Measurements from ENCODE around the gene BDH1.
"Not testable (repeated sequence)": the region's sequence is repeated elsewhere in the genome, so short reads cannot be mapped to it uniquely, and the experiment has no call there.

BDH1 gene

DNA sequence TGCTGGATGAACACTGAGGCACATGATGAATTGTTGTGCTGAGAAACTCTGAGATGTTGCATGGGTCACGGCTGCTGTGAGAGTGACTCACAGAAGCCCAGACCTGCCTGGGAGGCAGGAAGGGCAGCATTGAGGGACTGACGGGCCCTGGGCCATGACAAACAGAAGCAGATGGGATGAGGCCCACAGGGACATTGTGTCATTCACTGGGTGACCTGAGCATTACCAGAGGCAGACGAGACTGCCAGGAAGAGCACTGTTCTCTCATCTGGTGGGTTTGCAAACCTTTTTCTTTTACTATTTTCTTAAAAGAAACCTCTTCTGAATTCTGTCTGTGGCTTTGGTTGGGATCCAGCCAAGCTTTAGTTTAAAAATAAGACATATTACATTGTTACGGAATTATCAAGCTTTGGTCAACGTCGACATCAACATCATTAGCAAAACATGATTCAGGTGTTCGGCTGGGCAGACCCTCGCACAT is 67.8 kb downstream of the BDH1 start:
- DNase-seq (ENCODE audit: low read depth in 3 of 3), result no peak

DNA sequence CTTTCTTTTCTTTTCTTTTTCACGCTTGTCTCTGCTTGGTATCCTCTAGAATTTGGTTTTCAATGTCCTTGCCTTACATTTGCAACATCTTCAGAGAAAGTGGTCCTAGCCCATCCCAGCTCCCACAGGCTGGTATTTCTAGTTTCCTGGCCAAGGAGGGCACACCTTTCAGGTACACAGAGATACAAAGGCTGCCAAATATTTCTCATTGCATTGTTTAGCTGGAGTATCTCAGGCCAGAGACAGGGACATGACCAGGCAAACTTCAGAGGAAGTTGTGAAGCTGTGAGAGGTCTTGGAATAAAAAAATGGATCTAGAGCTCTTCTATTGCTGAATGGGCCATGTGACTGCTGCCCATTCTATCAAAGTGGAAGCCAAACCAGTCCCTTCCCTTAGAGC is 68.9 kb downstream of the BDH1 start:
- DNase-seq (ENCODE audit: low read depth in 3 of 3), result no peak

DNA sequence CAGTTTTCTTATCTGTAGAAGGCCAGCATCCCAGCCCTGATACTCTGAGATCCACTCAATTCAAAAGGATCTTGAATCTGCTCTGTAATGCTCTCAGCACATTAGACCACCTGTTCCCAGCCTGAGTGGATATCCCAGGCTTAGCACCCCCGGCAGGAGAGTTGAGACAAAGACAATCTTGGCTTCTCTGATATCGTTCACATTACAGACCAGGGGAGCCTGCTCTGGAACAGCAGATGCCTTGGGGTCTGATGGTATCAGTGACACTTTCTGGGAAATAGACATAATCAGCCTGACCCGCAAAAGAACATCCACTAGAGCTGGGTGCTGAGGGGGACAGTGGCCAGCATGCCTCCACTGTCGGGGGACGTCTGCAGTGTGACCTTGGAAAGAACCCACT is 70.6 kb downstream of the BDH1 start:
- DNase-seq (ENCODE audit: low read depth in 3 of 3), result no peak

DNA sequence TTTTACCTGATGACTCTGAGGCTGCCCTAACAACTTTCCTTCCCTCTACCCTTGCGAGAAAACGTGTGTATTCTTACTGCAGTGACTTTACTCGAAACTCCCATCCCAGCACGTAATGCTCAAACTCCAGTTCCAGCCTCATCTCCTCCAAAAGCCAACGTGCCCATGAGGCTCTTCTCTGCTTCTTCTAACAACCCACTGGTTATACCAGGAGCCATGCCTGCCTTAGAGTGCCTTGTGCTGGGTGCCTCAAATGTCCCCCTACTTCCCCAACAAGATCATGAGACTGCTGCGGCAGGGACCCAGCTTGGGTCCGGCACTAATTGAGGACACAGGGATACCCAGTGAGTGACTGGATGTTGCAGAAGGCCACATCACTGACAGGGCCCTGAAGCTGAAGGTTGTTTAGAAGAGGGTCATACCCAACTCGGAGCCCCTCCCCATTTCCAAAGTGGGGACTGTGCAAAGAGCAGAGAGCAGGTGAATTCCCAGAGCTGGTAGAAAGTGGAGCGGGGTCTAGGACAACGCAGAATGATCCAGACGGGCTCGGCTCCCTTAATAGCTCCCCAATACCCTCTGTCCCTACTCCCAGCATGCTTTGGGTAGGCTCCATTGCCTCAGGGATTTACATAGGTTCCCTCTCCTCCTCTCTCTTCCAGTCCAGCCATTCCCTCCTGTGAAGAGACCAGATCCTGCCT is 71.4 kb downstream of the BDH1 start:
- DNase-seq (ENCODE audit: low read depth in 3 of 3), result no peak

DNA sequence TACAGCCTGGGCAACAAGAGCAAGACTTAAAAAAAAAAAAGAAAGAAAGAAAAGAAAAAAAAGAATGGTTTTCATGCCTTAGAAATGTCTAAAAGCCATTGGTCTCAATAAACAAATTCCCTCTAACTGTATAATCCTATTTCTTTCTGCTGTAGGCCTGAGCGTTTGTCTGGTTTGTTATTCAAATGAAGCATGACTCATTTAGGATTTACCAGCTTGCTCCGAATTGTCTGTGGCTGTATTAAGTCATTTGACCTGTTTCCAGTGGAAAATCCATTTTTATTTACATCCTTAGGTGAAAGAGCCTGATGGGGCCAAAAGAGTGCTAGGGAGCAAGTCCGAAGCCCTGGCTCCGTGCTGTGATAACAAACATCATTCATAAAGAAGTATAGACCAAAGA is 73.8 kb downstream of the BDH1 start:
- no peak for DNase-seq (ENCODE audit: low read depth in 3 of 3)

DNA sequence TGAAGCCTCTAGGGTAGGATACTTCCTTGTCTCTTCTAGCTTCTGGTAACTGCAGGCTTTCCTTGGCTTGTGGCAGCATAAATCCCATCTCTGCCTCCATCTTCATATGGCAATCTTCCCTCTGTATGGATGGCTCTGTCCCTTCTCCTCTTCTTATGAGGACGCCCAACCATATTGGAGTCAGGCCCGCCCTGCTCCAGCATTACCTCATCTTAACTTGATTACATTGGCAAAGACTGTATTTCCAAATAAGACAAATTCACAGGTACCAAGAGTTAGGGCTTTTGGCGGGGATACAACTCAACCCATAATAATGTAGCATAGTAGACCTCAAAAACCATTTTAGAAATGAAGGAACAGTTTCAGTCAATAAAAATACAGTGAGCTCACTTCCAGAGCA is 75.4 kb downstream of the BDH1 start:
- no peak for DNase-seq (ENCODE audit: low read depth in 3 of 3)

DNA sequence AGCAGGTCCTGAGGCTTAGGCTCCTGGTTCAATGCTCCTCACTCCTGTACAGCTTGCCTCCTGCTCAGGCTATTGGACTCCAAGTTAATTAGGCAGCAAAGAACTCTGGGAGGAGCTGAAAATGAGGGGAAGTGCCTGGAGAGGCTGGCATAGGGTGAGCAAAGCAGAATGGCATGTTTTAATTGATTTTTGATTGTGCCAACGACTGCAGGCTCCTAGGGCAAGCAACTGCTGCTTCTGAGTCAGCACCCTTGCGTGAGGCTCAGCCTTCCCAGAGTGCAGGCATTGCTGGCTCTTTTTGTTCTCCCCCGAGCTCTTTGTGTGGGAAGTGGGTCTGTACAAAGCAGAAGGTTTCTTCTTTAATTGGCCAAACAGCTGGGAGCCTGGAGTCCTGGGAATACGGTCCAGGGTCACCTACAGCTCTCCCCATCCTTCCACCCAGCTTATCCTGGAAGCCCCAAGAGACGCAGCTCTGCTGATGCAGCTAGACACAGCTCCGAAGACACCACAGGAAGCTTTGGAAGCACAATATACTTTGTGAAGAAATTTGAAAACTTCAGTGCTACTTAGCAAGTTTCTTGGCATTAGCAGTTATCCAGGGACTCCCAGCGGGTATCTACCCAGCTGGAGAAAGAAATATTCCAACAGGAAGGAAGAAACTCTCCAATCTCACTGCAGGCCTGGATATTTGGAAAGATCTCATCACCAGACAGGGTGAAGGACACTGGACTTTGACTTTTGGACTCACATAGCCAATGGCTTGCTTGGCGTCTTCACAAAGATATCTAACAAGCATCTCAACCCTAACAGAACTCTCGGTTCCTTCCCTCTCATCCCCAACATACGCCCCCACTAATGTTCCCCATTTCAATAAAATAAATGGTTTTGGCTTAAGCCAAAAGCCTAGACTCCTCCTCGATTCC is 76.8 kb downstream of the BDH1 start:
- no peak for DNase-seq (ENCODE audit: low read depth in 3 of 3)

DNA sequence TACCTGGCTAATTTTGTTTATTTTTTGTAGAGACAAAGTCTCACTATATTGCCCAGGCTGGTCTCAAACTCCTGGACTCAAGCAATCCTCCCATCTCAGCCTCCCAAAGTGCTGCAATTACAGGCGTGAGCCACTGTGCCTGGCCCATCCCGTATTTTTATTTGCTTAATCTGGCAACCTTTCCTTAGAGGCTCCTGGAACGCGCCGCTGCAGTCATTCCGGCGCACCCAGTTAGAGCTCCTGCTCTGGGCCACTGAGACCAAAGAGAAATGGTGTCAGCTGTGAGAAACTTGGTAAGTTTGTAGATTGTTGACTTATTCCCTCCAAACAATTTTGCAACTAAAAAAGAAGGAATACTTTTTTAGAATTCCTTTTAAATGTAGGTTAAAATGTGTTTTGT is 78.0 kb downstream of the BDH1 start:
- DNase-seq (ENCODE audit: low read depth in 3 of 3), result not testable (repeated sequence)

DNA sequence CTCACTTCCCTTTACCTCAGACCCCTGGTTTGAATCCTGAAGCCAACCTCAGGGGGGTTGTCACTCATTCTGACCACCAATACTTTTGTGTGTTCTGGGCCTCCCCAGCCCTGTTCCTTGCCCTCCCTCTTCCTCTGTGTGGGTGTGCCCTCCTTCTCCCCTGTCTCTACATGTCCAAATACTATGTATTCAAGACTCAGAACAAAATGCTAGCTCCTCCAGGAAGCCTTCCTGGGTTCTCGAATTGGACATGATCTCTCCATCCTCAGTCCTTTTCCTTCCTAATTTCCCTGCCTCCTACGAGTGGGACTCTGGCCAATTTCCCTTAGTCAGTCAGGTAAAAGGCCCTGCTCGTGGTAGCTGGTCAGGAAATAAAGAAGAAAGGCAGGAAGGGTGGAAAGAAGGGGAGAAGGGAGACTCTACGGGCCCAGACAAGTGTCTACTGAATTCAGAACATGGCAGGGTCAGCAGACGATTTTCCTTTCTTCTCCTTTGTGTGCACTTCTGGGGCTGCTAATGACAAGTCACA is 79.7 kb downstream of the BDH1 start:
- DNase-seq (ENCODE audit: low read depth in 3 of 3), result no peak

DNA sequence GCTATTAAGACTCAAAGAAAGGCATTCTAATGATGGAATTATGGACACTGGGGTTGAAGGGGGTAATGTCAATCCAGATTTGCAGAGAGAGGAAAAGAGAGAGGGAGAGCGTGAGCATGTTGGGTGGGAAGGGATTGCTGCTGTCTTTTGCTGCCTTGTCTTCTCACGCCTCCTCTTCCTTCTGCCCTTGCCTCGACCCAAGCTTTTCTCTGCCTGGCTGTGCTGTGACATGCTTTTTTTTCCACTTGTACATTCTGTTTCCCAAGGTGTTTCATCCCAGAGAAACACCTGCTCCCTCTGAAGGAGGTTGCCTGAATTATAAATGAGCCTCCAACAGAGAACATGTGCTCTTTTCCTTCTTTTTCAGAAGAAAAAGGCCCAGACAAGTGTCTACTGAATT is 80.3 kb downstream of the BDH1 start:
- DNase-seq (ENCODE audit: low read depth in 3 of 3), result no peak

DNA sequence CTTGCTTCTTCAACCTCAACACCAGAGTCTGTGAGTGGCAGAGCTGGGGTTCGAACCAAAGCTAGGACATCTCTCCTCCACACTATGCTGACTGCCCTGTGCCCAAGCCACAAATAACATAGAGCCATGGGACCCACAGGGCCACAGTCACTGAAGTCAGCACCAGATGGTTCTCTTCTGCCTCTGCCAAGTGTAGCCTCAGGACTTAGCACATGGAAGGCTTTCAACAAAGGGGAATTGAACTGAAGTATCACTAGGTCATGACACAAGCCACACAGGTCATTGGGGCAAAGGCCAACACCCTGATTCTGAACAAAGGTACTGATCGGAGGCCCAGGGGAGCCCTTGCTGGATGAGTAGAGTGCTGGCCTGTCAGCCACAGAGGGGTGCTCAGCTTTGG is 83.6 kb downstream of the BDH1 start:
- DNase-seq (ENCODE audit: low read depth in 3 of 3), result no peak

DNA sequence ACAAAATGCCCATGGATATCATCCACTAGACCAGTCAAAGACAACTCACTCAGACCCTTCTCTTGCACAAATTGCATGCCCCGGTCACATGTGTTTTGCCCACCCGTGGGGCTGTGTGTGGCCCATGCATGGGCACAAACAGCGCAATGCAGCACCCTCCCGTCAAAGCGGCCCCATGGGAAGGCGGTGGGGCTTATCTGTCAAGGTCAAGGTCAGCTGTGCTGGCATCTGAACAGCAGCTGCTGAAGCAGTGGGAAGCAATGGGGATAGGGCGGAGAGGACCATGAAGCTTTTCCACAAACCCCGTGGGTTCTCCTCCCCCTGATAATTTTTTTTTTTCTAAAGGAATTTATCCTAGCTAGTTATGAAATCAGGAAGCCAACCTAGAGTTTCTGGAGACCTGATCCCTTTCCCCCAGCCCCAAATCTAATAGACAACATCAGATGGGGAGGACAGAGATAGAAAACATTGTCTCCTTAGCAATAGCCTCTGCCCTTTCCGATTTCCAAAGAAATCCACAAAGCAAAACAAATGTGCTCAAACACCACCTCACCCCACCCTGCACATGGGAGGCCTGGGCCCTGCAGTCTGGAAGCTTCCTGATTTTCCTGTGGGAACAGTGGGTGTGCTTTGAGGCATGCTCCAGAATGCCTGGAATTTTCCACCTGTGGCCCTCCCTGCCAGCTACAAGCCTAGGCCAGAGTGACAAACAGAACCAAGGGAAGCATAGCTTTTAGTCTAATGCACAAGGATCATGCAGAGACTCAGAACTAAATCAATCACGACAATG is 84.4 kb downstream of the BDH1 start:
- DNase-seq (ENCODE audit: low read depth in 3 of 3), result no peak

DNA sequence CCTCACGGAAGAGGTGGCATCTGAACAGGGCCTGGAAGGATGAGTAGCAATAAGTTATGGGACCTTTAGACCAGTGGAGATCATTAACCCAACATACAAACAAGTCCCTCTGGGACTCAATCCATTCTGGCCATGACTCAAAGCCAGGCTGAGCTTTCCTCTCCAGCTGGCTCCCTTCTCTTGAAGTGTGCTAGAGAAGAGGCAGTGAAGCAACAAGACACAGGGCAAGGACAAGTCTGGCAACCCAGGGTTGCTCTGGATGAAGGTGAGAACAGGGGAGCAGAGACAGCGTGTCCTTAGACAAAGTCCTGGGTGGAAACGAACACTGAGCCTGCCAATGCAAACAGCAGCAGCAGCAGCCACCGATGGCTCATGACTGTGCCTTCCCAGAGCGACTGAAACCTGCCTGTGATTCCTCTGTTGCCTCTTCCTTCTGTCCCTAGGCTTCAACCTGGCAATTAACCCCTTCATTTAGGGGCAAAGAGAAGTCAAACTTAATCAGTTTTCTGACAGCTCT is 86.8 kb downstream of the BDH1 start:
- DNase-seq (ENCODE audit: low read depth in 3 of 3), result no peak

DNA sequence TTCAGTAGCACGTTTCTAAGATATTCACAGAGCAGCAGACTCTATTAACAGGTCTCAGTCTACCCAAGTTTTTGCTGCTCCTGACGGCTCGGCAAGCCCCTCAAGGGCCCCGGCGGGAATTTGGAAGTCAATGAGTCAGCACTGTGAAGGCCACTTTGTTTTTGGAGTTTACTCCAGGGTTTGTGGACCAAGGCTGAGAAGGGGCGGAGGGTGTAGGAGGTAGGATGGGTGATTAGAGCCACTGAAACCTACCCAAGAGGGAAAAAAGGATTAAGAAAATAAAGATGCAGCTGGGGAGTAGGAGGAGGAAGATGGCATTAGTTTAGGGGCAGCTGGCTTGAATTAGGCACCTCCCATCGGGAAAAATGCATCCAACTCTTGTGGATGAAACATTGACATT is 87.6 kb downstream of the BDH1 start:
- no peak for DNase-seq (ENCODE audit: low read depth in 3 of 3)

DNA sequence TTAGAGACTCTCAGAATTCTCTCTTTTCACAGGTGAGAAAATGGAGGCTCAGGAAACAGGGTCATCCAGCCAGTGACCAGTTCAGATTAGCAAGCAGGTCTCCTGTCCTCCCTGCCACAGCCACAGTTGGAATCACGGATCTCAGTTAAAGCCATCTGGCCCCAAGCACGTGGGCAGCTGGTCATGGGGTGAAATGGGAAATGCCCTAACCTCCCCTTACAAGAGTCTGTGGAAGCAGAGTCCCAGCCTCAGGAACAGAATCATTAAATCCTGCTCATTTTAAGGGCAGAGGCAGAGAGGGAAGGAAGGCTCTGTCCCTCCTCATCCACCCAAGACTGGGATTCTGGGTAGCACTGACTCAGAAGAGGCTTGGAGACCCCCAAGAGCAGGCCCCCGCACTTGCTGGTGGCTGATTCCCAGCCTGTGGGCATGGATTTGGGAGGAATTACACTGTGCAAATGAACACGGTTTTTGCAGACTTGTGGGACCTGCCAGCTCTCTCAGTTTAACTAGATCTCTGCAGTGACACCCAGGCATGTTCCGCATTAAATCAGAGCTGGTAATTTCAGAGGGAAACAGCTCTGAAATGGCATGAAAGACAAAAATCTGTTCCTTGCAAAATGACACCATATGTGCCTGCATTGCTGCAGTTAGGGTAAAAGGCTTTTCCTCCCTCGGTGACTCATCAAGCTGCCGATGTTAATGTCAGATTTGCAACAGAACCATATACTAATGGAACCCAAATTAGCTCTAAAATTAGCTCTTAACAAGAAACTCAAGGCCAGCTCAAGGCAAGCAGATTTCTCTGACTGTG is 89.0 kb downstream of the BDH1 start:
- no peak for DNase-seq (ENCODE audit: low read depth in 3 of 3)

DNA sequence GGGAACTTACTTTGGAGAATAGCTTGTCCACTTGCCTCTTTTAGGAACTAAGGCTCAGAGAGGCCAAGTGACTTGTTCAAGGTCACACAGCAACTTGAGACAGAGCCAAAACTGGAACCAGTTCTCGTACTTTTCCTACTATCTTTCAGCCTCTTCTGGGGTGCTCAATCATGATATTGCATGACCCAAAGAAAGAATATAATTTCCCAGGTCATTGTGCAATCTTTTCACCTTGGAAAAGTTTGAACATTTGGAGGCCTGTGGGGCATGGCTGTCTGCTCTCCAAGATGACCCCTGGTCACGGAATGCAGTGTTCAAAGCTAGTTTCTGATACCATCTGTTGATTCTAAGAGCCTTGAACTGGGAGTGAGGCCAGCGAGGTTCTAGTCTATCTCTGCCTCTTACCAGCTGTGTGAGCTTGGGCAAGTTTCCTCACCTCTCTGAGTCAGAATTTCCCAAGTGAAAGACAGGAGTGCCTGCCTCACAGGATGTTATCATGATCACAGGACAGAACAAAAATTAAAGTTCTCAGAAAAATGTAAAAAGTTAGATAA is 89.7 kb downstream of the BDH1 start:
- no peak for DNase-seq (ENCODE audit: low read depth in 3 of 3)

DNA sequence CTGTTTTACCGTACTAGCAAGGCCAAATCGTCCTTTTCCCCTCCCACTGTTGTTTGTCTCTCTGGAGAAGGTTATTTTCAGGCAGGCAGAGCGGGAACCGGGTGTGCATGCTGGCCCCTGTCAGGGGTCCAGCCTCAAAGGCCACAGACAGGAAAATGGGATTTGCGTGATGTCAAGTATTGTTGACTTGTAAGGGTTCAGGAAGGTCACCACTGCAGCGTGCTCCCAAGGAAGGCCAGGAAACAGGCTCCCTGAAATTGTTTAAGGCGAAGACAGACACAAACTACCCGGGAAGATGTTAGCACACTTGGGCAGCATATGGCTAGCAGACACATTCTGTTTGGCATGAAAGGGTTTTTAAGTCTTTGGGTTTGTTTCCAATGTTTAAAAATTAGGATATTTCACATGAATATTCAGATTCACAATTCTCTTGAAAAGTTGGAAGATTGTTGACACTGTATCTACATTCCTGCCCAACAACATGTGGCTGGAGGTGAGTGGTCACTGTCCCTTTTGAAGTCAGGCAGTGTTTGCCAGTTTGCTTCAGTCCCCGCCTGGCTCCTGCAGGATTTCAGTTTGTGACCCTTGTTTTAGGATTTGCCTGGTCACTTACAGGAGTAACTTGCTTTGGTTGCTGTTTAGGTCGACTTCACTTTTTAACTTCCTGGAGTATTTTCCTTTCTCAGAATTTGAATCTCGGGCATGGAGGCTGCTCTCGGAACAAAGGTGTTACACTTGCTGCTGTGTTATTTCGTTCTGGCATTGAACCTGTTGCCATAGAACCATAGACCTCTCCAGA is 90.4 kb downstream of the BDH1 start:
- DNase-seq (ENCODE audit: low read depth in 3 of 3), result no peak

DNA sequence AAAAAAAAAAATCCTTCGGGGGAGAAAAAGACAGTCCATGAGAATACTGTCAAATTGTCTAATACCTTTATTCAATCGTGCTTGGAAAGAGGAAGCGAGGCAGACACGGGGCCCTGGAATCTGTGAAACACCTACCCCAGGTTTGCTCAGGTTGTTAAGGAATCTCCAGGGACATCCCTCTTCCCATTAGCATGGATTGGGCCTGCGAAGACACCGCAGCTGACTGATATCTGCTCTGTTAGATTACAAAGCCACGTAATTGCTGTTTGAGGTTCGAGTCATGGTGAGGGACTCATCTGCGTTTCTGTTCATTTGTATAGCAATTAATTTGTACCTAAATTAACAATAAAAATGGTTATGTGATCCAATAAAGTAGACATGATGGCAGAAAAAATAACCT is 91.0 kb downstream of the BDH1 start:
- DNase-seq (ENCODE audit: low read depth in 3 of 3), result no peak

DNA sequence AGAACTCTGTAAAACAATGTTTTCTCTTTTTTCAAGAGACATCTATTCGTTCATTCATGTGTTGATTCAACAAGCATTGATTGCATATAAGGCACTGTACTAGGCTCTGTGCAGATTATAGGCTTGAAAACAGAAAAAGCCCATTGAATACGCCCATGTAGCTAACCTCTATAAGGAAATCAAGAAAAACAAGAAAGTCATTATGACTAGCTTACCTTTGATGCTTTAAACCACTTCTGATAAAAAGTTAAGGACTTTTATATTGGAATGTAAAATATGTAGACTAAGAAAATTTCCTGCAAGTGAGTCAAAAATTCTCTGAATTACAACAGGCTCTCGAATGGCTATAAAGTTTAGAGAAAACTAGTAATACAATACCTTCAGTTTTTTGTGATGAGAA is 92.5 kb downstream of the BDH1 start:
- no peak for DNase-seq (ENCODE audit: low read depth in 3 of 3)

DNA sequence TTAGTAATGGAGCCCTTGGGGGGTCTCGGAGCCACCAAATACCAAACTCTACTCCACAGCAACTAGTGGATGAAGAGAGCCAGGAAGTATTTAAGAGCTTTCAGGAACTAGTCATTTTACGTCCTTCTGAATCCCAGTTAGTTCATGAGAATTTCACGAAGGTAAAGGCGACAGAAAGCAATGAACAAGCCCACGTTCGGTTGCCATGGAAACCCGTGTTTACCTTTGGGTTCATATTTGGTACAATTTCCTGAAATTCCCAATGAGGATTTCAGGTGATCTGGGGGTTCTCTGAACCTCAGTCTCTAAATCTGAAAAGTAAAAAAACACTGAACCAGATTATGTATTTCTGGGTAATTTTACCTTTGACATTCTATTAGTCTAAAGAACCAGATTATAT is 93.0 kb downstream of the BDH1 start:
- DNase-seq (ENCODE audit: low read depth in 3 of 3), result no peak

Data from stimulated activated CD4-positive, alpha-beta T cell treated with anti-CD3 and anti-CD28 coated beads, TNF-alpha, amount 100 ng/mL, for 24 hours (primary cell).